ENCODE results near the gene SND1.

The SND1 gene

DNA sequence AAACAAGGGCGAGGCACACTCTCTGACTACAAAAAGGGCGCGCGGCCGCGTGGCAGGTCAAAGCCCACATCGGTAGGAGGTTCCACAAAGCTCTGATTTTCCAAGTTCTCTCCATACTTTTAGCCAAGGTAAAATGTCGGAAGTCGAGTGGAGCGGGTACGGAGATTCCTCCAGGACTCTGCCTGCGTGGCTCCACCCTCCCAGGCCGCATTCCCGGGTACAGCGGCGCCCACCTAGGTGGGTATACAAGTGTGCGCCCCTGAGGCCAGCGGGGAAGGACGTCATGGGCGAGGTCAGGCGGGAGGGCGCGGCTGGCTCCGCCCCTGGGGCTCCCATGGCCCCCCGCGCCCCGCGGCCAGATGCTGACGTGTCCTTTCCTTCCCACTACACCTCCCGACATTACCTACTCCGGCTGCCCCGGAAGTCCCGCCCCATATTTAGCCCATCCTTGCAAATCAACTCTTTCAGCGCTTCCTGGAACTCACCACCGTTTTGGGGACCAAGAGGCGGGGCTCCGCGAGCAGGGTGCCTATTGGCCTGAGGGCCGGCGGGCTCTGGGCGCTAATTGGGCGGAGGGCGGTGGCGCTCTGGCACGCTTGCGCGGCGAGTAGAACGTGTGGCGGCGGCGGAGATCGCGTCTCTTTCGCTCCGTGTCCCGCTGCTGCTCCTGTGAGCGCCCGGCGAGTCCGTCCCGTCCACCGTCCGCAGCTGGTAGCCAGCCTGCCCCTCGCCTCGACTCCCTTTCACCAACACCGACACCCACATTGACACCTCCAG lies at the start of gene SND1:
Gene SND1, plus strand, starts transcription at position 639 of the 777 bp plus-strand sequence. CDS start 180 bp downstream, outside the sequence.
- no peaks in the 10 kb centered on the region for H3K9me3 ChIP-seq (replicated peaks in 1 of 11)
- peaks cover 28 to 46% (median 36%) of the 10 kb centered on the region in 11 experiments; a peak in 21 of 22 replicates for H4K20me1 ChIP-seq
- H3K4me1 ChIP-seq = peaks cover 31 to 49% (median 39%) of the 10 kb centered on the region in 10 experiments
- peak within 1 kb of the TSS; percentile 75 to 89 (median 86) for H3K27ac ChIP-seq
- H3K9ac ChIP-seq = peak within 1 kb of the TSS; percentile 87 to 93 (median 90)
- H3K27me3 ChIP-seq = no peaks in the 10 kb centered on the region
- H3K4me2 ChIP-seq = peak within 1 kb of the TSS; percentile 86 to 93 (median 88)
- peaks cover 0 to 28% (median 17%) of the 10 kb centered on the region in 11 experiments; a peak in 18 of 22 replicates for H3K36me3 ChIP-seq
- H3K4me3 ChIP-seq = peak within 1 kb of the TSS; percentile 76 to 95 (median 88)
- TF ChIP-seq Cebpa-rat (IDR thresholded peaks at IDR 0.05) = no peak

DNA sequence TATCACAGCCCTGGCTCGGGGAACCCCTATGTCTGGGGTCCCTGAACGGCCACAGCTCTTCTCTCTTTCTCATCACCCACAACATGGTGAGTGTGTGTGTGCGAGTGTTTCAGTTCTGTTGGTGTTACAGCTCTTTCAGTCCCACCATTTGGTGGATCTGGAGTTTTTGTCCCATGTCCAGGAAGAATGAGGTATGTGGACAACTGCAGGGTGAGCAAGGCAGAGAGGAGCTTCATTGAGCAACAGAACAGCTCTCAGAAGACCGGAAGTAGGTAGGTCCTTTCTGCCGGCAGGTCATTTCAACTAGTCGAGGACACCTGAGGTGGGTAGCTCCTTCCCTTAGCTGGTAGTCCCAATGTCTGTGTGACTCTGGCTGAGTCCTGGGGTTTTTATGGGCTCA lies 43.5 kb upstream of the SND1 start:
- no peak overlapping the region for H3K9ac ChIP-seq
- no peak overlapping the region for H3K4me3 ChIP-seq
- no peak overlapping the region for H3K27ac ChIP-seq
- peaks cover 0 to 6% (median 0%) of the 10 kb centered on the region in 11 experiments; a peak in 1 of 22 replicates for H3K36me3 ChIP-seq
- H3K4me2 ChIP-seq = no peak overlapping the region
- TF ChIP-seq Cebpa-rat (IDR thresholded peaks at IDR 0.05) = no peak
- no peaks in the 10 kb centered on the region for H4K20me1 ChIP-seq
- H3K9me3 ChIP-seq (replicated peaks in 1 of 11) = peaks cover 26 to 38% (median 31%) of the 10 kb centered on the region in 11 experiments
- H3K4me1 ChIP-seq = no peaks in the 10 kb centered on the region
- no peaks in the 10 kb centered on the region for H3K27me3 ChIP-seq

DNA sequence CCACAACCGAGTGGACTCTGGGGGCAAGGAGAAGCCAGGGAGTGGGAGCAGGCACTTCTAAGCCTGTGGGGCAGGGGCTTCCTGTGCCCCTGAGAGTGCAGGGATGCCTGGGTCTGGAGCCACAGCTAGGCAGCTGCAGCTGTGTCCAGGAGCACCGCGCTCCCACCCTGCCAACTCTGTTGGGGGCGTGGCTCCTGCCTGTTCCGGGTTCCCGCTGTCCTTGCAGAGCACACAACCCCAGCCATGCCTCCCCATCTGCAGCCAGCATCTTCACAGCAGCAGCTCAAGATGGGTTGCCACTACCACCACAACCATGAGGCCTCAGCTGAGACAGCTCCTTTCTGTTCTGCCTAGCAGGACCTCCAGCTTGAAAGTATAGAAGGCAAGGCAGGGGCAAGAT lies 42.7 kb upstream of the SND1 start:
- Histone ChIP-seq H3K27me3 (no peaks in the 10 kb centered on the region), H4K20me1 (no peaks in the 10 kb centered on the region), H3K9me3 (replicated peaks in 1 of 11) (peaks cover 26 to 38% (median 31%) of the 10 kb centered on the region in 11 experiments), H3K4me3 (no peak overlapping the region), H3K9ac (no peak overlapping the region), H3K36me3 (peaks cover 0 to 6% (median 0%) of the 10 kb centered on the region in 11 experiments; a peak in 1 of 22 replicates), H3K4me1 (no peaks in the 10 kb centered on the region), H3K4me2 (no peak overlapping the region), H3K27ac (no peak overlapping the region)
- TF ChIP-seq Cebpa-rat (IDR thresholded peaks at IDR 0.05) = no peak

- Histone ChIP-seq H3K9me3 (replicated peaks in 1 of 11) (peaks cover 24 to 32% (median 27%) of the 10 kb centered on the region in 11 experiments), H3K27me3 (no peaks in the 10 kb centered on the region), H4K20me1 (no peaks in the 10 kb centered on the region), H3K4me3 (no peak overlapping the region), H3K4me2 (no peak overlapping the region), H3K36me3 (peaks cover 0 to 6% (median 0%) of the 10 kb centered on the region in 11 experiments; a peak in 1 of 22 replicates), H3K27ac (no peak overlapping the region), H3K9ac (no peak overlapping the region), H3K4me1 (no peaks in the 10 kb centered on the region)
- no peak for TF ChIP-seq Cebpa-rat (IDR thresholded peaks at IDR 0.05)
Observed at GRCh38 chr7:127612263-127612662, 39.7 kb upstream of the SND1 start.

- Histone ChIP-seq H3K4me3 (no peak overlapping the region), H3K36me3 (no peaks in the 10 kb centered on the region), H3K9me3 (replicated peaks in 1 of 11) (no peaks in the 10 kb centered on the region), H3K27me3 (no peaks in the 10 kb centered on the region; a peak in 1 of 22 replicates), H3K4me1 (peaks cover 0 to 7% (median 0%) of the 10 kb centered on the region in 10 experiments; a peak in 4 of 20 replicates), H3K4me2 (no peak overlapping the region), H4K20me1 (no peaks in the 10 kb centered on the region), H3K9ac (no peak overlapping the region), H3K27ac (no peak overlapping the region)
- TF ChIP-seq Cebpa-rat (IDR thresholded peaks at IDR 0.05) = no peak
Observed at GRCh38 chr7:127616724-127617123, 35.3 kb upstream of the SND1 start.

DNA sequence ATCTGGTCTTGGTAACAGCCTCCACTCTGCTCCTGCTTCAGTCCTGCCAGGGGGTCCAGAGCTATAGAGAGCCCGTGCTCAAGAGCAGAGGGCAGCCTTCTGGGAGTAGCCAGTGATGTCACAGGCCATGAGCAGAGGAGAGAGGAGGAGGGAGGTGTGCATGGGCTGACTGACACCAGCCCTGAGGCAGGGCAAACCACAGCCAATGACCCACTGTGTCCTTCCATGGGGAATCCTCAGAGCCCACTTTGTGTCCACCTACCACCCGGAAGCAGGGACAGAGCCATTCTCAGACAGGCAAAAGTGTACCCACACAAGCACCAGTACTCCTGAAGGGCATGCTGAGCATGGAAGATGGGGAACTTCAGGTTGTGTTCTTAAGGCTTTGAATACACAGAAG lies 34.0 kb upstream of the SND1 start, which contains the start of gene PAX4:
Gene PAX4, minus strand, starts transcription at position 101 of the 400 bp plus-strand sequence. CDS start 2,214 bp downstream, outside the sequence.
- Histone ChIP-seq H3K27me3 (no peaks in the 10 kb centered on the region; a peak in 1 of 22 replicates), H3K36me3 (no peaks in the 10 kb centered on the region), H3K4me1 (peaks cover 0 to 7% (median 0%) of the 10 kb centered on the region in 10 experiments; a peak in 4 of 20 replicates), H3K4me3 (no peak within 1 kb of the TSS), H3K9me3 (replicated peaks in 1 of 11) (no peaks in the 10 kb centered on the region), H3K9ac (no peak within 1 kb of the TSS), H4K20me1 (no peaks in the 10 kb centered on the region), H3K27ac (no peak within 1 kb of the TSS), H3K4me2 (no peak within 1 kb of the TSS)
- TF ChIP-seq Cebpa-rat (IDR thresholded peaks at IDR 0.05) = no peak

- Histone ChIP-seq H3K27ac (no peak overlapping the region), H3K4me3 (no peak overlapping the region), H3K4me2 (no peak overlapping the region), H3K4me1 (peaks cover 0 to 7% (median 0%) of the 10 kb centered on the region in 10 experiments; a peak in 4 of 20 replicates), H3K9ac (no peak overlapping the region), H3K36me3 (no peaks in the 10 kb centered on the region), H4K20me1 (no peaks in the 10 kb centered on the region), H3K9me3 (replicated peaks in 1 of 11) (no peaks in the 10 kb centered on the region), H3K27me3 (no peaks in the 10 kb centered on the region; a peak in 1 of 22 replicates)
- no peak for TF ChIP-seq Cebpa-rat (IDR thresholded peaks at IDR 0.05)
Observed at GRCh38 chr7:127618775-127619174, 33.2 kb upstream of the SND1 start.

DNA sequence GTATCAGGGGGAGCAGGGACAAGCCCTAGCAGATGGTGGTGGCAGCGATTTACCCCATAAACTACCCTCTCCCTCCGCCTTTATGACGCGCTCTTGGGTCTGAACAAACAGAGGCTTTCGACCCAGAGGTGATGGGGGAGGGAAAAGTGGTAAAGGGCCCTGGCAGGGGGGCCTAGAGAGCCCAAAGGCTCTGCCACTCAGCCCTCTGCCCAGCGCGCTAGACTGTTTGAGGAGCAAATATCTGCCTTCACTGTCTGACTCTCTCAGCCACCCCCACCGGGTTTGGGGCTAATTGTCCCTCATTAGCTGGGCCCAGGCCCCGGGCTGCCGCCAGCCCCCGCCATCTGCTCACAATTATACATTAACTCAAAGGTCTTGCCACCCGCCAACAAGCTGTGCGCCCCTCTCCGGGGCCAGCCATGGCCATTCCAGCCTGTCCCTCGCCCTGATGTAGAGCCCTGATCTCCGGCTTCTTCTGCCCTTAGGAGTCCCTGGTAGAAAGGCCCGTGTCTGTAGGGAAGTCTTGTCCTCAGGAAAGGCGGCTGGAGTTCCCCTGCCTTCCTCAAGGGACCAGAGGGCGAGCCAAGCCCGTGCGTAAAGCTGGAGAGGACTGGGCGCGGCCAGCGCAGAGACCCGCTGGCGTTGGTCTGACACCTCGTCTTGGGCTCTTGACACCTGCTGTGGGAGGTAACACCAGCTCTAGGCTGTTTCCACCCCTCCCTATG lies 32.2 kb upstream of the SND1 start:
- TF ChIP-seq Cebpa-rat (IDR thresholded peaks at IDR 0.05) = no peak
- Histone ChIP-seq H3K4me1 (peaks cover 0 to 7% (median 0%) of the 10 kb centered on the region in 10 experiments; a peak in 4 of 20 replicates), H3K36me3 (no peaks in the 10 kb centered on the region), H3K4me2 (no peak overlapping the region), H3K27ac (no peak overlapping the region), H4K20me1 (no peaks in the 10 kb centered on the region), H3K9me3 (replicated peaks in 1 of 11) (no peaks in the 10 kb centered on the region), H3K4me3 (no peak overlapping the region), H3K9ac (no peak overlapping the region), H3K27me3 (no peaks in the 10 kb centered on the region; a peak in 1 of 22 replicates)
